A673 (cell line): ENCODE measurements around the gene CIB2. TPM values are rescaled to one million over a fixed set of nuclear protein-coding genes. Genes with fewer than 3 reads are reported as not detected.

ENCODE experiments used
- BruUV-seq: library from RNA; stranded (reverse); fragments of 400-500 nt; replicated peaks from 2 replicates; lab custom pipeline; 2021; lab: Mats Ljungman, UMichigan
- CTCF ChIA-PET: fragments of 300-600 bp; sonication (Branson Sonifier 250); formaldehyde crosslinking; loops from one replicate; lab custom pipeline; 2022; ENCODE audit warnings: antibody characterized with exemption; lab: Charles Lee
- POLR2A ChIA-PET: fragments of 300-600 bp; sonication (Branson Sonifier 250); formaldehyde crosslinking; loops from one replicate; lab custom pipeline; 2022; ENCODE audit warnings: antibody characterized with exemption; ENCODE audit not compliant: low non-redundant PET; lab: Charles Lee
- DNase-seq: peaks from one replicate; pipeline ENCODE4 v3.0.0-alpha.2; 2015; ENCODE audit warnings: low spot score
- H3K27ac ChIP-seq: fragments of 200-600 bp; sonication (generic); 2 replicates; pipeline ENCODE4 v1.5.1; 2016; ENCODE audit warnings: mixed run types, low read depth, mild to moderate bottlenecking, mixed read lengths, antibody characterized with exemption, low read length; ENCODE audit not compliant: poor library complexity, severe bottlenecking
- H3K27me3 ChIP-seq: fragments of 200-600 bp; sonication (generic); replicated peaks from 2 replicates; pipeline ENCODE4 v1.6.1; 2017; ENCODE audit warnings: mixed run types, low read depth, mild to moderate bottlenecking, mixed read lengths, antibody characterized with exemption, low read length; ENCODE audit not compliant: insufficient read depth, poor library complexity
- H3K36me3 ChIP-seq: fragments of 200-600 bp; sonication (generic); 2 replicates; pipeline ENCODE4 v1.6.1; 2016; ENCODE audit warnings: mixed run types, mild to moderate bottlenecking, mixed read lengths, antibody characterized with exemption, low read length; ENCODE audit not compliant: insufficient read depth, poor library complexity, severe bottlenecking
- H3K4me1 ChIP-seq: fragments of 200-600 bp; sonication (generic); 2 replicates; pipeline ENCODE4 v1.6.1; 2017; ENCODE audit warnings: mixed run types, mild to moderate bottlenecking, mixed read lengths, antibody characterized with exemption, low read length; ENCODE audit not compliant: insufficient read depth, poor library complexity, severe bottlenecking
- H3K4me3 ChIP-seq: fragments of 200-600 bp; sonication (generic); 2 replicates; pipeline ENCODE4 v1.5.1; 2016; ENCODE audit warnings: low read depth, mixed run types, mild to moderate bottlenecking, mixed read lengths, low read length; ENCODE audit not compliant: poor library complexity, severe bottlenecking
- H3K9me3 ChIP-seq: fragments of 200-600 bp; sonication (generic); 2 replicates; pipeline ENCODE4 v1.6.1; 2016; ENCODE audit warnings: mixed run types, low read depth, mild to moderate bottlenecking, mixed read lengths, antibody characterized with exemption, low read length; ENCODE audit not compliant: poor library complexity, severe bottlenecking
- EZH2 ChIP-seq: fragments of 200-600 bp; sonication (generic); IDR thresholded peaks from 2 replicates; pipeline ENCODE4 v1.6.1; 2017; ENCODE audit warnings: borderline replicate concordance, low read depth, mild to moderate bottlenecking, mixed read lengths, antibody characterized with exemption, low read length; ENCODE audit not compliant: poor library complexity, severe bottlenecking
- intact Hi-C: fragments of 100-400 bp; cut with micrococcal nuclease; formaldehyde crosslinking; loops from one replicate; pipeline ENCODE4 v1.10.0; 2022; ENCODE audit not compliant: unreplicated experiment
- total RNA-seq: library from RNA; stranded (reverse); gene quantifications from 2 replicates; pipeline ENCODE4 v1.2.3, GENCODE V29; 2021
- TF ChIP-seq, protein P1 (sequence below): fragments of 300-800, 200-600 bp; sonication (generic); conservative IDR thresholded peaks from 2 replicates; pipeline ENCODE4 v1.5.1; 2017; ENCODE audit warnings: low read depth, mild to moderate bottlenecking, antibody characterized with exemption, low read length, moderate library complexity, mixed read lengths

The CIB2 gene
- total RNA-seq, 1 experiment from 2014 or later: 2.1 TPM

DNA sequence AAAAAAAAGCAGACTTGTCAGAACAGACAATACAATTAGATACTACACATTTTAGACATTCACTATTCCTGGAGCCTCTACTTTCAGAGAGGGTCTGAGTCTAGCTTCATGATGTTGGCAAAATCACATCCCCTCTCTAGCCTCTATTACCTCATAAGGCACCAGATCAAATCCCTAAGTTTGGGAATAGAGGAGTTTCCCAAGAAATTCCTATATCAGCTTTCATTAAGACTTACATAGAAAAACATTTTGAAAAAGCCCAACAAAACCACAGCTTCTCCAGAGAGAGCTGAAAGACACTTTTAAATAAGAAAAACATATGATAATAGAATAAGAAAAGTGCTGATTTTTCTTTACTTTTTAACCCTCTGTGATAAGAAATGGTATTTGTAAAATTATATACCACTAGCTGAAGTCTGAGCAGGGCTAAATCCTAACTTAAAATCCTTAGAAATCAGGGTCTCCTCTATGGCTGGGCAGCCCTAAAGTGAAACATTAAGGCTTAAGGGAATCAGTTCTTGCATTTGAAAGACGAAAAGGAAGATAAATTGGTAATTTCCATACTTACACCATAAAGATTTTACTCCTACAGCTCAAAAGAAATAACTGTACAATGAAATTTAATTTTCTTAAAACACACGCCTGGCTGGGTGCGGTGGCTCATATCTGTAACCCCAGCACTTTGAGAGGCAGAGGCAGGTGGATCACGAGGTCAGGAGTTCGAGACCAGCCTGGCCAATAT, 58.0 kb downstream of the CIB2 start:
- POLR2A ChIA-PET: no interaction called here
- Histone ChIP-seq H3K4me1 (peaks cover 64% of the 10 kb centered on the region), H3K27me3 (no peaks in the 10 kb centered on the region), H3K36me3 (no peaks in the 10 kb centered on the region), H3K27ac (peak overlapping the region; percentile 67), H3K4me3 (no peak overlapping the region), H3K9me3 (no peaks in the 10 kb centered on the region)
- CTCF ChIA-PET: no interaction called here
- no TSS peak for BruUV-seq
- intact Hi-C loops: no loop called here
- DNase-seq: no peak
- TF ChIP-seq, protein P1, sequence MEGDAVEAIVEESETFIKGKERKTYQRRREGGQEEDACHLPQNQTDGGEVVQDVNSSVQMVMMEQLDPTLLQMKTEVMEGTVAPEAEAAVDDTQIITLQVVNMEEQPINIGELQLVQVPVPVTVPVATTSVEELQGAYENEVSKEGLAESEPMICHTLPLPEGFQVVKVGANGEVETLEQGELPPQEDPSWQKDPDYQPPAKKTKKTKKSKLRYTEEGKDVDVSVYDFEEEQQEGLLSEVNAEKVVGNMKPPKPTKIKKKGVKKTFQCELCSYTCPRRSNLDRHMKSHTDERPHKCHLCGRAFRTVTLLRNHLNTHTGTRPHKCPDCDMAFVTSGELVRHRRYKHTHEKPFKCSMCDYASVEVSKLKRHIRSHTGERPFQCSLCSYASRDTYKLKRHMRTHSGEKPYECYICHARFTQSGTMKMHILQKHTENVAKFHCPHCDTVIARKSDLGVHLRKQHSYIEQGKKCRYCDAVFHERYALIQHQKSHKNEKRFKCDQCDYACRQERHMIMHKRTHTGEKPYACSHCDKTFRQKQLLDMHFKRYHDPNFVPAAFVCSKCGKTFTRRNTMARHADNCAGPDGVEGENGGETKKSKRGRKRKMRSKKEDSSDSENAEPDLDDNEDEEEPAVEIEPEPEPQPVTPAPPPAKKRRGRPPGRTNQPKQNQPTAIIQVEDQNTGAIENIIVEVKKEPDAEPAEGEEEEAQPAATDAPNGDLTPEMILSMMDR: no peak
- TF ChIP-seq EZH2: no peak

DNA sequence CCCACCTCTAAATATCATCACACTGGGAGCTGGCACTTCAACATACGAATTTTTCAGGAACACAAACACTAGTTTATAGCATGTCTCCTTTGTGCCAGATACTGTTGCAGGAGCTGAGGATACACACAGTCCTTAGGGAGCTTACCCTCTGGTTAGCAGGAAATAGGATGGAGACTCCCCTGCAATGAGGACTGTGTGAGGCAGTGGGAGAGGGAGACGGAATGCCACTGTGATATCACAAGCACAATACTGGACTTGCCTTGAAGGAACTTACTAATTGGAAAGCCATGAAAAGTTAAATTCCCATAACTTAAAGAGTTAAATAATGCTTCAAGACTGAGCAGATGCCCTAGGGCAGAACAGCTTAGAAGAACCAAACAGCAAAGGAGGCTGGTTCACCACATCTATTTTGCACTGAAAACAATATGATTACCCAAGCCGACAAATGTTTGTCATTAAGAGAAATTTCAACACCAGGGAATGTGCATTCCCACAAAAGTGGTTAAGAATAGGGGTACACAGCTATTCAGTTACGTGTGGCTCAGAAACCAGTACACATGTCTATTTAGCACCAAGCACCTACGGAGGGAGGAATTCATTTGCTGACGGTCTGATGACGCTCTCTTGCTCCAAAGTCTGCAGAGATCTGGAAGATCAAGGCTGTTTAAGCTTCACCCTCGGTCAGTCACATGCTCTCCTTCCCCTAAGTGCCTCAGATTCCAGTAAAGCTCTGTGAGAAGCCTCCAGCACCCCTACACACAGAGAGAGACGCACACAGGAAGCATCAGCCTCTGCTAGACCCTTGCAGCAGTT, 59.0 kb downstream of the CIB2 start:
- H3K27ac ChIP-seq: peak overlapping the region; percentile 67

DNA sequence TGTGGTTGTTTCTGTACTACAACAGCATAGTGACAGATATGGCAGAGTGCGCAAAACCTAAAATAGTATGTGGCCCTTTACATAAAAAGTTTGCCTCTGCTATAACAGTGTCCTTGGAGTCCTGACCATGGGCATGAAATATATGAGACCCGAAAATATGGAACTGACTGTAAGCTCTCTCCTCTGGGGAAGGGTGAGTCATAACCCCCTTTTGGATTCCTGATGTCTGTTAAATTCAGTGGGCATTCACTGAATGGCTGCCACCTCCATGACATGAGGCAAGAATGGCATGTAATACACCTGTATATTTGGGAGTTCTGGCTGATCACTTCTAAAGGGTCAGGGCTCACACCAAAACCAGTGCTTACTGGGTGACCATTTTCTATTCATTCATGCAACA, 59.9 kb downstream of the CIB2 start:
- Histone ChIP-seq H3K9me3 (no peaks in the 10 kb centered on the region), H3K4me1 (peaks cover 75% of the 10 kb centered on the region), H3K27ac (peak overlapping the region; percentile 67), H3K27me3 (no peaks in the 10 kb centered on the region), H3K36me3 (no peaks in the 10 kb centered on the region), H3K4me3 (no peak overlapping the region)
- no TSS peak for BruUV-seq
- intact Hi-C loops: no loop called here
- DNase-seq: no peak
- CTCF ChIA-PET: no interaction called here
- POLR2A ChIA-PET: no interaction called here
- TF ChIP-seq, protein P1: no peak
- TF ChIP-seq EZH2: no peak

More for the DNA sequence above, 59.0 kb downstream of the CIB2 start:
- CTCF ChIA-PET: no interaction called here
- Histone ChIP-seq H3K36me3 (no peaks in the 10 kb centered on the region), H3K27me3 (no peaks in the 10 kb centered on the region), H3K9me3 (no peaks in the 10 kb centered on the region), H3K4me3 (no peak overlapping the region), H3K4me1 (peaks cover 73% of the 10 kb centered on the region)
- POLR2A ChIA-PET: no interaction called here
- no TSS peak for BruUV-seq
- intact Hi-C loops: no loop called here
- peak; percentile 85 for DNase-seq
- TF ChIP-seq, protein P1: no peak
- TF ChIP-seq EZH2: no peak
